ENCODE measurements around the gene KRTAP10-7.

DNA sequence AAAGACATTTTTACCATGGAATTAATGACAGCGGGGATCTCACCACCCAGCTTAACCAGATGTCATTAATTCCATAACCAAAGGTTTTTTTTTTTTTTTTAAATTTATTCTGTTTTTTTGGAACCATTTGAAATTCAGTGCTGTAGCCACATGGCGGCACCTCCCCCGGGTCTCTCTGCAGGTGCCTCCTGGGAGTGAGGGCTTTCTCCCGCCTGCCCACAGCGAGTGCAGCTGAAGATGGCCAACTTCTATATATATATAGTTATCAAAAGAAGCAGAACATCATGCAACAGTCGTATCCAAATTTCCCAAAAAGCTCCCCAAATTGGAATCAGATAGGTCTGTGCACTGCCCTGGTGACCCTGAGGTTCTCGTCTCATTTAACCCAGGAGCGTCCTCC, 15.1 kb downstream of the KRTAP10-7 start:
- TF ChIP-seq, protein P1, sequence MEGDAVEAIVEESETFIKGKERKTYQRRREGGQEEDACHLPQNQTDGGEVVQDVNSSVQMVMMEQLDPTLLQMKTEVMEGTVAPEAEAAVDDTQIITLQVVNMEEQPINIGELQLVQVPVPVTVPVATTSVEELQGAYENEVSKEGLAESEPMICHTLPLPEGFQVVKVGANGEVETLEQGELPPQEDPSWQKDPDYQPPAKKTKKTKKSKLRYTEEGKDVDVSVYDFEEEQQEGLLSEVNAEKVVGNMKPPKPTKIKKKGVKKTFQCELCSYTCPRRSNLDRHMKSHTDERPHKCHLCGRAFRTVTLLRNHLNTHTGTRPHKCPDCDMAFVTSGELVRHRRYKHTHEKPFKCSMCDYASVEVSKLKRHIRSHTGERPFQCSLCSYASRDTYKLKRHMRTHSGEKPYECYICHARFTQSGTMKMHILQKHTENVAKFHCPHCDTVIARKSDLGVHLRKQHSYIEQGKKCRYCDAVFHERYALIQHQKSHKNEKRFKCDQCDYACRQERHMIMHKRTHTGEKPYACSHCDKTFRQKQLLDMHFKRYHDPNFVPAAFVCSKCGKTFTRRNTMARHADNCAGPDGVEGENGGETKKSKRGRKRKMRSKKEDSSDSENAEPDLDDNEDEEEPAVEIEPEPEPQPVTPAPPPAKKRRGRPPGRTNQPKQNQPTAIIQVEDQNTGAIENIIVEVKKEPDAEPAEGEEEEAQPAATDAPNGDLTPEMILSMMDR (IDR thresholded peaks at IDR 0.05), result no peak
- TF ChIP-seq POLR2A (IDR thresholded peaks at IDR 0.05) (no peak), POLR2AphosphoS5 (IDR thresholded peaks at IDR 0.05) (no peak)
